GM12874 (cell line): ENCODE data around the gene CREB3.

Experiments used
- TF ChIP-seq, protein P1 (sequence below): IDR thresholded peaks from 2 replicates; pipeline ENCODE4 v1.5.1; 2011; ENCODE audit warnings: low read depth, mild to moderate bottlenecking, control low read depth, low read length, moderate library complexity; ENCODE audit not compliant: insufficient read depth

CREB3 gene

GRCh38 chr9:35718721-35719511 is 13.6 kb upstream of the CREB3 start:
- TF ChIP-seq, protein P1, sequence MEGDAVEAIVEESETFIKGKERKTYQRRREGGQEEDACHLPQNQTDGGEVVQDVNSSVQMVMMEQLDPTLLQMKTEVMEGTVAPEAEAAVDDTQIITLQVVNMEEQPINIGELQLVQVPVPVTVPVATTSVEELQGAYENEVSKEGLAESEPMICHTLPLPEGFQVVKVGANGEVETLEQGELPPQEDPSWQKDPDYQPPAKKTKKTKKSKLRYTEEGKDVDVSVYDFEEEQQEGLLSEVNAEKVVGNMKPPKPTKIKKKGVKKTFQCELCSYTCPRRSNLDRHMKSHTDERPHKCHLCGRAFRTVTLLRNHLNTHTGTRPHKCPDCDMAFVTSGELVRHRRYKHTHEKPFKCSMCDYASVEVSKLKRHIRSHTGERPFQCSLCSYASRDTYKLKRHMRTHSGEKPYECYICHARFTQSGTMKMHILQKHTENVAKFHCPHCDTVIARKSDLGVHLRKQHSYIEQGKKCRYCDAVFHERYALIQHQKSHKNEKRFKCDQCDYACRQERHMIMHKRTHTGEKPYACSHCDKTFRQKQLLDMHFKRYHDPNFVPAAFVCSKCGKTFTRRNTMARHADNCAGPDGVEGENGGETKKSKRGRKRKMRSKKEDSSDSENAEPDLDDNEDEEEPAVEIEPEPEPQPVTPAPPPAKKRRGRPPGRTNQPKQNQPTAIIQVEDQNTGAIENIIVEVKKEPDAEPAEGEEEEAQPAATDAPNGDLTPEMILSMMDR: no peak

GRCh38 chr9:35719546-35719945 is 12.9 kb upstream of the CREB3 start:
- TF ChIP-seq, protein P1: no peak

DNA sequence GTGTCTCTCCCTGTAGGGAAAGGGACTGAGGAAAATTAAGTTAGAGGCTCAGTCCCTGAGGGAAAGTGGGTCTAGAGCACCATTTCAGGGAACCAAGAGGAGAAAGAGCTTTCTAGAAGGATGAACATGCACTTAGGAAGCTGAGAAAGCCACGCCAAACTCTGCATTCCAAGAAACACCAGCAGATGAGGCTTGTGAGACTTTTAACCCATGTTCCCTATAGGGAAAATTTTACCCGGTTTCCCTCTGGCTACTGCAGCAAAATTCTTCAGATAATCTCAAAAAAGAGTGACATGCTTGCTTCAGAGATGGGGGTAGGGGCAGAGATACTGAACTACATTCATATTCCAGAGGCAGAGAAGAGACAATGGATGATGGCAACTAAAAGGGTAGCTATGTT is 9.0 kb upstream of the CREB3 start:
- TF ChIP-seq, protein P1: no peak

GRCh38 chr9:35723908-35724307 is 8.6 kb upstream of the CREB3 start:
- TF ChIP-seq, protein P1: no peak

DNA sequence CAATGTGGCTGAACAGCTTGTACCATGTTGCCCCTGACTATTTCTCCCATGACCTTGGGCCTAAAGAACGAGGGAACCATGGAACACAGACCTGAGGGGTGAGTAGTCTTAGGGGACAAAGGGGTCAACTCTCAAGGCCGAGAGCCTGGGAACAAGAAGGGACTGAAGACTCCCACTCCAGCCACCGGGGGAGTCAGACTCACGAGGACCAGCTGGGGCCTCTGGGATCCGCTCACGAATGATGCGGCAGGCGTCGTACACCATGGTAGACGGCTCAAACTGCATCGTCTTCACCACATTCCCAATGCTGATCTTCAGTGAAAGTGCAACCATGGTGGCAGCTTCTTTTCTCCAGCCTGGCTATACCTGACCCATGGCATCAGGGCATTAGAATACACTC is 7.1 kb upstream of the CREB3 start:
- TF ChIP-seq, protein P1: no peak

- TF ChIP-seq, protein P1: peak; percentile 31; the same call in 1 of the 2 replicates
Measured at GRCh38 chr9:35726931-35727330, 5.5 kb upstream of the CREB3 start.

DNA sequence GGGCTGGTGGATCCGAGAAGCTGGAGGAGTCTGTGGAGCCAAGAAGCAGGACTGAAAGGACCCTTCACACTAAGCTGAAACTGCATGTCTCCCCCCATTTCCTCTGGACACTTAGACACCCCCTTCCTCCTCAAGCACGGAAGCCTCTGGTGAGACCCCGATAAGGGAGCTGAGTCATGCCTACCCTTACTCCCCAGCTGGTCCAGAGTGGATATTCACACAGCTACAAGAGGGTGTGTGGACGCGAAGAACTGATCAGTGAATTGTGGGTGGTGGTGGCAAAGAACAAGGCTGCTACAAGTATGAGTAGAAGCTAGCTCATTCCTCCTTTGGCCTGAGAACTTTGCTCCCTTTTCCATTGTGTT is 4.8 kb upstream of the CREB3 start:
- TF ChIP-seq, protein P1: no peak
